ENCODE data around the gene CUL2. TPM values are rescaled to one million over a fixed set of nuclear protein-coding genes. Genes with fewer than 3 reads are reported as not detected.
A peak's percentile ranks its signal among the peaks of the same experiment; 100 is the strongest.

CUL2 gene
- total and polyA plus RNA-seq, 2 of the 4 experiments (the other 2 are of a cell fraction), result 18.9 to 36.6 TPM

GRCh38 chr10:35006836-35007235 lies 83.3 kb downstream of the CUL2 start:
- dilution Hi-C loops (cut with HindIII; ENCODE audit: low sequenced_read_pairs, unreplicated experiment) (no loop called here), in situ Hi-C loops (cut with MboI; ENCODE audit: low sequenced_read_pairs) (loop anchor here (25.0 kb wide), 1 partner anchor 345 kb away; no protein-coding TSS in a partner anchor), intact Hi-C loops (cut with micrococcal nuclease) (no loop called here)
- Histone ChIP-seq H2BK20ac (ENCODE audit: low read depth, low read length) (no peak overlapping the region), H4K91ac (ENCODE audit: insufficient read depth, low read depth, low read length) (no peak overlapping the region), H3K4me1 (ENCODE audit: control insufficient read depth, insufficient read depth, low read length) (peaks cover 6% of the 10 kb centered on the region), H3K4me3 (ENCODE audit: insufficient read depth, low read depth, low read length) (no peak overlapping the region), H3K4me2 (ENCODE audit: low read depth, low read length) (no peak overlapping the region), H3K36me3 (ENCODE audit: control insufficient read depth, insufficient read depth, low read length) (peaks cover 11% of the 10 kb centered on the region), H2AFZ (replicated peaks; ENCODE audit: low read length, poor library complexity) (no peak overlapping the region), H3K9me1 (ENCODE audit: insufficient read depth, low read length) (peaks cover 15% of the 10 kb centered on the region), H3K9me3 (ENCODE audit: control insufficient read depth, insufficient read depth, low read length) (no peaks in the 10 kb centered on the region), H3K56ac (ENCODE audit: extremely low read depth, insufficient read depth, low read length) (no peak overlapping the region), H3K27ac (ENCODE audit: insufficient read depth, low read length) (peak overlapping the region; percentile 54; the same call in 1 of the 2 replicates), H3K4ac (ENCODE audit: low read depth, low read length) (no peak overlapping the region), H2AK9ac (replicated peaks; ENCODE audit: low read depth, low read length, poor library complexity) (no peak overlapping the region), H2BK15ac (ENCODE audit: low read depth, low read length) (no peak overlapping the region), H2BK5ac (ENCODE audit: low read depth, low read length, poor library complexity, severe bottlenecking) (no peak overlapping the region), H3K27me3 (ENCODE audit: control insufficient read depth, insufficient read depth, low read length) (no peaks in the 10 kb centered on the region), H3K79me1 (ENCODE audit: low read depth in 1 of 2, low read length in 2 of 2) (peaks cover 3 to 6% of the 10 kb centered on the region in 2 experiments; a peak in 1 of 4 replicates), H2AK5ac (ENCODE audit: low read depth, low read length) (no peak overlapping the region), H4K8ac (ENCODE audit: low read depth in 2 of 2, low read length in 2 of 2) (0 out of 4 replicates have a peak overlapping the region, but pooled peaks of 1 of the 2 experiments have one; percentile 57), H3K18ac (ENCODE audit: low read depth, low read length) (no peak overlapping the region), H3K9ac (ENCODE audit: low read depth, low read length) (no peak overlapping the region), H4K20me1 (ENCODE audit: insufficient read depth, low read length) (no peaks in the 10 kb centered on the region), H3K14ac (replicated peaks; ENCODE audit: low read depth, low read length) (no peak overlapping the region), H2BK120ac (ENCODE audit: low read depth, low read length) (no peak overlapping the region), H3K23ac (ENCODE audit: low read depth, low read length) (no peak overlapping the region), H4K5ac (ENCODE audit: low read depth, low read length) (no peak overlapping the region)
- no CpG with 5 or more reads among the region's 4 CpGs for WGBS, 2 experiments (ENCODE audit: extremely low coverage in 2 of 2, insufficient read length in 1 of 2)
- ATAC-seq (ENCODE audit: low read depth) (peak; percentile 22), DNase-seq (peak; percentile 83)
- no TSS peak for BruUV-seq (replicated peaks)
- ChIA-PET CTCF (interaction anchor here (1.2 kb wide), 1 partner anchor 12 kb away, joined by 3 read pairs; no protein-coding TSS in a partner anchor), POLR2A (ENCODE audit: unreplicated experiment) (no interaction called here)
- TF ChIP-seq MAZ (IDR thresholded peaks at IDR 0.05; ENCODE audit: borderline replicate concordance, low read depth, low read length) (no peak), NFE2L2 (IDR thresholded peaks at IDR 0.05; ENCODE audit: low read depth, low read length) (peak; percentile 53; the same call in 1 of the 2 replicates)

Measured in IMR-90 (cell line).